HPDE6-E6E7 (cell line): ENCODE data around the gene IPO13.

Experiments used
- DNase-seq: peaks from one replicate; pipeline ENCODE4 v3.0.0; 2011; ENCODE audit warnings: missing footprints; ENCODE audit errors: extremely low spot score

Gene IPO13

GRCh38 chr1:44012941-44013609 lies 66.3 kb downstream of the IPO13 start:
- DNase-seq: no peak

GRCh38 chr1:44013949-44014348 lies 67.2 kb downstream of the IPO13 start:
- DNase-seq: no peak

- no peak for DNase-seq
Measured at GRCh38 chr1:44014365-44015104, 67.8 kb downstream of the IPO13 start.

- DNase-seq: no peak
Measured at GRCh38 chr1:44015206-44015605, 68.5 kb downstream of the IPO13 start.

DNA sequence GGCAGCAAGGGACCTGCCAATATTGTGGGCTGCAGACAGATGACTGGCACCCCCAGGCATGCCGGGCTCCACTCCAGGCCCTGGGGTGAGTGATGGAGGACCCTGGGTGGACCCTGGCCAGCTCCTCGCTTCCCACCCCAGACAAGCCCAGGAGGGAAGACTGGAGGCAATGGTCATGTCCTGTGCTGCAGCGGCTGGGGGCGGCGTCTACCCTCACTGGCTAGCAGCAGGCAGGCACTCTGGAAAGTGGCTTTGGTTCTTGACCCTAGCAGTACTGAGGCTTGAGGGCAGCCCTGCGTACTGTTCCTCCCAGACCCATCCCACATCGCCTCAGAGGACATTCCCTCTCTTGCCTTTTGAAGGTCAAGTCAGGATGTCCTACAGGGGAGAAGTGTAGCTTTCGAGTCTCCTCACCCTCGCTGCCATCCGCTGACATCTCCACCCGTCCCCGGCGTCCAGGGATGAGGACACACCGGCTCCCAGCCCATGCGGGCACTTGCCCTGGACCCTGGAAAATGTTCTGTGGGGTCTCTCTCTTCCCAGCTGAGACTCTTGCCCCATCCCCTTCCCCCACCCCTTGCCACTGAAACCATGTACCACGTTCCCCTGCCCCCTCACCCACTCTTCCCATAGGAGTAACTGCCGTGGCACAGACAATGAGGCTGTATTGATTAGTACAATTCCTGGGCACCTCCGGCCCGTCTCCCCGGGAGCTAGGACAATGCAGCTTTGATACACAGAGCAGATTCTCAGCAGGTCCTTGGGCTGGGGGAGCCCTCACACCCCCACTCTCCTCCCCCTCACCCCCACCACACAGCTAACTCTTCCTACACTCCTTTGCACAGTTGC lies 69.5 kb downstream of the IPO13 start:
- no peak for DNase-seq

- no peak for DNase-seq
Measured at GRCh38 chr1:44016890-44017400, 70.2 kb downstream of the IPO13 start.
